Osteoblast (primary cell): ENCODE measurements around the gene RAI1. TPM values are rescaled to one million over a fixed set of nuclear protein-coding genes. Genes with fewer than 3 reads are reported as not detected.

Experiments used
- DNase-seq: peaks from one replicate; pipeline ENCODE4 v3.0.0; 2011; ENCODE audit warnings: low spot score, mixed read lengths; ENCODE audit not compliant: insufficient read length; ENCODE audit errors: missing footprints
- H2AFZ ChIP-seq: 2 replicates; pipeline ENCODE4 v1.6.0; 2011; ENCODE audit warnings: mild to moderate bottlenecking, low read length
- H3K27ac ChIP-seq: 2 replicates; pipeline ENCODE4 v1.5.1; 2011; ENCODE audit warnings: mild to moderate bottlenecking, low read depth, low read length, moderate library complexity
- H3K27me3 ChIP-seq: 2 replicates; pipeline ENCODE4 v1.6.0; 2012; ENCODE audit warnings: mild to moderate bottlenecking, control low read depth, inconsistent platforms, low read length, moderate library complexity; ENCODE audit not compliant: insufficient read depth
- H3K36me3 ChIP-seq: 2 replicates; pipeline ENCODE4 v1.5.1; 2011; ENCODE audit warnings: mild to moderate bottlenecking, low read length, control low read depth, moderate library complexity; ENCODE audit not compliant: insufficient read depth
- H3K4me1 ChIP-seq: 2 replicates; pipeline ENCODE4 v1.5.1; 2011; ENCODE audit warnings: mild to moderate bottlenecking, low read length, control low read depth, moderate library complexity; ENCODE audit not compliant: insufficient read depth
- H3K4me2 ChIP-seq: 2 replicates; pipeline ENCODE4 v1.6.0; 2011; ENCODE audit warnings: mild to moderate bottlenecking, low read length; ENCODE audit not compliant: insufficient read depth
- H3K4me3 ChIP-seq: fragments of 200-600 bp; sonication (generic); 3 replicates; pipeline ENCODE4 v1.5.1; 2012; ENCODE audit warnings: mild to moderate bottlenecking, low read length, inconsistent platforms; ENCODE audit not compliant: insufficient read depth
- H3K79me2 ChIP-seq: 2 replicates; pipeline ENCODE4 v1.6.0; 2012; ENCODE audit warnings: mild to moderate bottlenecking, low read length, control low read depth, inconsistent platforms; ENCODE audit not compliant: insufficient read depth
- H3K9me3 ChIP-seq: 2 replicates; pipeline ENCODE4 v1.5.1; 2011; ENCODE audit warnings: low read depth, low read length, control low read depth
- H4K20me1 ChIP-seq: 2 replicates; pipeline ENCODE4 v1.6.0; 2012; ENCODE audit warnings: mild to moderate bottlenecking, low read length, control low read depth; ENCODE audit not compliant: insufficient read depth
- total RNA-seq: library from RNA; depleted of rRNA; stranded (reverse); fragments of >200 nt; gene quantifications from 2 replicates; pipeline ENCODE4 v1.2.3, GENCODE V29; 2012
- TF ChIP-seq, protein P1 (sequence below): IDR thresholded peaks from 2 replicates; pipeline ENCODE4 v1.5.1; 2011; ENCODE audit warnings: mild to moderate bottlenecking, low read depth, low read length, moderate library complexity; ENCODE audit errors: extremely low read depth

RAI1 gene
- total RNA-seq, 1 donor = 15.6 TPM

DNA sequence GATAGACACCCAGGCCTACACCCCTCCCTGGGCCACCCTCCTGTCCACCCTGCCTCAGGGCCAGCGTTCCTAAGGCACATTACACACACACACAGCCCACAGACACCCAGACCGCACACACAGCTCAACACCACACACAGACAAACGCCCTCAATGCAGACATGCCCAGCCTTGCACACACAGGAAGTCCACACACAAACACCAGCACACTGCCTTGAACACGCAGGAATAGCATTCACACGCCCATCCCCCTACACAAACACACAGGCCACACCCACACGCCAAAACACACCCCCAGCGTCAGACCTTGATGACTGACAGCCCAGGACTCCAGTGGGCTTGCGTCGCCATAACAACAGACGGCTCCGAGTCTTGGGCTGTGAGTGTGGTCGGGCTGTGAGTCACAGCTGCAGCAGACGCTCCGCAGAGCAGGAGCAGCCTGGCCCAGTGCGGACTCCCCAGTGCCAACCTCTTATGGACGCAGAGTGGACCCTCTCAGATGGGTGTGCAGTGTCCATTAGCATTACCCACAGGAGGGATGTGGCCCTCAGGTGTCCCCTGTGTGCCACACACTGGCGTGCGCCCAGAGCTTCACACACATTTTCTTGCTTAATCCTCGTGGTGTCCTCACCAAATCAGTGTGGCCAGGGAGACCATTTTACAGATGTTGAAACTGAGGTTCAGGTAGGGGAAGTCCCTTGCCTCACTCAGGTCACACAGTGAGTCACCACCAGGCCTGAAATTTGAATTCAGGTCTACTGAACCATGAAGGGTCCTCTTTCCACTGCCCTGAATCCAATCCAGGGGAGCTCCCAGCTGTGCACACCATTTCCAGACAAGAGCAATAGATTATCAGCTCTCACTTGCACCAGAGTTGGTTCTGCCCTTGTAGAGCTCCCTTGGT is 17.8 kb upstream of the RAI1 start:
- Histone ChIP-seq H3K36me3 (no peaks in the 10 kb centered on the region), H3K9me3 (peaks cover 7% of the 10 kb centered on the region), H3K27ac (no peak overlapping the region), H3K4me1 (peaks cover 6% of the 10 kb centered on the region), H3K79me2 (no peaks in the 10 kb centered on the region), H3K27me3 (peaks cover 6% of the 10 kb centered on the region), H3K4me2 (peak overlapping the region; percentile 45), H3K4me3 (peak overlapping the region; percentile 2), H4K20me1 (no peaks in the 10 kb centered on the region), H2AFZ (peak overlapping the region; percentile 72)
- peak; percentile 100 for DNase-seq
- TF ChIP-seq, protein P1, sequence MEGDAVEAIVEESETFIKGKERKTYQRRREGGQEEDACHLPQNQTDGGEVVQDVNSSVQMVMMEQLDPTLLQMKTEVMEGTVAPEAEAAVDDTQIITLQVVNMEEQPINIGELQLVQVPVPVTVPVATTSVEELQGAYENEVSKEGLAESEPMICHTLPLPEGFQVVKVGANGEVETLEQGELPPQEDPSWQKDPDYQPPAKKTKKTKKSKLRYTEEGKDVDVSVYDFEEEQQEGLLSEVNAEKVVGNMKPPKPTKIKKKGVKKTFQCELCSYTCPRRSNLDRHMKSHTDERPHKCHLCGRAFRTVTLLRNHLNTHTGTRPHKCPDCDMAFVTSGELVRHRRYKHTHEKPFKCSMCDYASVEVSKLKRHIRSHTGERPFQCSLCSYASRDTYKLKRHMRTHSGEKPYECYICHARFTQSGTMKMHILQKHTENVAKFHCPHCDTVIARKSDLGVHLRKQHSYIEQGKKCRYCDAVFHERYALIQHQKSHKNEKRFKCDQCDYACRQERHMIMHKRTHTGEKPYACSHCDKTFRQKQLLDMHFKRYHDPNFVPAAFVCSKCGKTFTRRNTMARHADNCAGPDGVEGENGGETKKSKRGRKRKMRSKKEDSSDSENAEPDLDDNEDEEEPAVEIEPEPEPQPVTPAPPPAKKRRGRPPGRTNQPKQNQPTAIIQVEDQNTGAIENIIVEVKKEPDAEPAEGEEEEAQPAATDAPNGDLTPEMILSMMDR = no peak

DNA sequence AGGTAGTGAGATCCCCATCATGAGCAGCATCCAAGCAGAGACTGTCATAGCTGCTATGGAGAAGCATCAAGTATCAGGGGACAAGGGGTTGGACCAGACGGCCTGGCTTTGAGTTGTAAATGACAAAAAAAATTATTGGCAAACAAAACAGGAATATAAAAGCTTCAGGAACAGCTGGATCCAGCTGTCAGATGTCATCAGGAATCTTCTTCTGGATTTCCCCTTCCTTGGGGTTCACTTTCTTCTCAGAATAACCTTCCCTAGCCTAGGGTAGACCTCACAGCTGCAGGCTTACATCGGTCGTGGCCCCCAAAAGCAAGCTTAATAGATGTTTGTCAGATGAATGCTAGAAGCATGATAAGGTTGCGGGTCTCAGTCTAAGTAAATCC is 17.2 kb upstream of the RAI1 start:
- peaks cover 6% of the 10 kb centered on the region for H3K4me1 ChIP-seq
- H3K9me3 ChIP-seq = peaks cover 2% of the 10 kb centered on the region
- H3K36me3 ChIP-seq = no peaks in the 10 kb centered on the region
- TF ChIP-seq, protein P1 = no peak
- H3K4me3 ChIP-seq = no peak overlapping the region
- no peak overlapping the region for H2AFZ ChIP-seq
- no peaks in the 10 kb centered on the region for H4K20me1 ChIP-seq
- H3K4me2 ChIP-seq = no peak overlapping the region
- no peaks in the 10 kb centered on the region for H3K79me2 ChIP-seq
- peaks cover 6% of the 10 kb centered on the region for H3K27me3 ChIP-seq
- H3K27ac ChIP-seq = no peak overlapping the region
- no peak for DNase-seq

DNA sequence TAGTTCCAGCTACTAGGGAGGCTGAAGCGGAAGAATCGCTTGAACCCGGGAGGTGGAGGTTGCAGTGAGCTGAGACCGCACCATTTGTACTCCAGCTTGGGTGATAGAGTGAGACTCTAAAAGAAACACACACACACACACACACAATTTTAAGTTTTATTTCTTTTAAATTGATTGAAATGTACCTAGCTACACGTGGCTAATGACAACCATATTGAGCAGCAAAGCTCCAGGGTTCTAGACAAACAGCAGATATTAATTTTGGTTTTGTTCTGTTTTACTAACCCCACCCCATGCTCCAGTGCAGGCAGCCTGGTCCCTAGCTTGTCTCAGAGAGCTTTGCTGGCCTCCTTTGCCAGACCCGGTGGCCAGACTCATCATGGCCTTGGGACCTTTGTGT is 16.0 kb upstream of the RAI1 start:
- Histone ChIP-seq H3K4me3 (no peak overlapping the region), H2AFZ (no peak overlapping the region), H3K4me1 (peaks cover 6% of the 10 kb centered on the region), H3K36me3 (no peaks in the 10 kb centered on the region), H3K79me2 (no peaks in the 10 kb centered on the region), H3K27me3 (peaks cover 4% of the 10 kb centered on the region), H3K9me3 (no peaks in the 10 kb centered on the region), H3K27ac (no peak overlapping the region), H4K20me1 (no peaks in the 10 kb centered on the region), H3K4me2 (no peak overlapping the region)
- peak; percentile 45 for DNase-seq
- TF ChIP-seq, protein P1 = no peak

DNA sequence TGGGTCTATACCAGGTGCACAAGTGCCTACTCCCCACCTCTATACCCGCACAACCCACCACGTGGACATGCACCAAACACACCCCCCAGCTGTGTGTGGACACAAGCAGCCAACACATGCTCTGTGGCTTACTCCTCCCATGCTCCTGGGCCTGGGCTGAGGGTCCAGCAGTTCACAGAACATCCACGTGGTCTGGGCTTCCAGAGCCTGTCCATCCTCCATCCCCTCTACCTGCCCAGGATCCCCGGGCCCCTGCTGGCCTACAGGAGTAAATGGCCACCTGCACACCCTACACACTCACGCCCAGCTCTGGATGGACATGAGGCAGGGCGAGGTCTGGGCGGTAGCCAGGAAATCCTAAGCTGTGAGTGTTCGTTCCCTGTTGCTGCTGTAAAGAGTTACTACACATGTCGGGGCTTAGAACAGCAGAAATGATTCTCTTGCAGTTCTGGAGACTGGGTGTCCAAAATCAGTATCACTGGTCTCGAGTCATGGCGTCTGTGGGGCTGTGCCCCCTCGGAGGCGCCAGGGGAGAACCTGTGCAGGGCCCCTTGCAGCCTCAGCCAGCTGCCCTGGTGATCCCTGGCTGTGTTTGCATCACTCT is 15.0 kb upstream of the RAI1 start:
- H3K36me3 ChIP-seq = no peaks in the 10 kb centered on the region
- no peaks in the 10 kb centered on the region for H3K9me3 ChIP-seq
- peaks cover 4% of the 10 kb centered on the region for H3K27me3 ChIP-seq
- no peak overlapping the region for H3K27ac ChIP-seq
- DNase-seq = peak; percentile 88
- H3K4me3 ChIP-seq = no peak overlapping the region
- TF ChIP-seq, protein P1 = no peak
- no peak overlapping the region for H3K4me2 ChIP-seq
- H2AFZ ChIP-seq = no peak overlapping the region
- no peaks in the 10 kb centered on the region for H4K20me1 ChIP-seq
- no peaks in the 10 kb centered on the region for H3K79me2 ChIP-seq
- H3K4me1 ChIP-seq = peaks cover 6% of the 10 kb centered on the region
